Stimulated activated CD4-positive, alpha-beta T cell treated with anti-CD3 and anti-CD28 coated beads, Interleukin-12 subunit alpha, Interleukin-12 subunit beta, amount 100 ng/mL, for 48 hours (primary cell): ENCODE data around the gene HSD17B3.
"Not testable (repeated sequence)": the region's sequence is repeated elsewhere in the genome, so short reads cannot be mapped to it uniquely, and the experiment has no call there.

Experiments used
- DNase-seq, 3 donors: peaks; one replicate each; pipeline ENCODE4 v3.0.0-alpha.2; 2020; ENCODE audit warnings: low read depth in 2 of 3, low spot score in 1 of 3

HSD17B3 gene

GRCh38 chr9:96302021-96302420, at the start of gene HSD17B3:
TSS of gene HSD17B3 (minus strand) at chr9:96302176. CDS start at chr9:96302104, 72 bp downstream.
- DNase-seq, result no peak

GRCh38 chr9:96350866-96351265, 48.9 kb upstream of the HSD17B3 start:
- no peak for DNase-seq

DNA sequence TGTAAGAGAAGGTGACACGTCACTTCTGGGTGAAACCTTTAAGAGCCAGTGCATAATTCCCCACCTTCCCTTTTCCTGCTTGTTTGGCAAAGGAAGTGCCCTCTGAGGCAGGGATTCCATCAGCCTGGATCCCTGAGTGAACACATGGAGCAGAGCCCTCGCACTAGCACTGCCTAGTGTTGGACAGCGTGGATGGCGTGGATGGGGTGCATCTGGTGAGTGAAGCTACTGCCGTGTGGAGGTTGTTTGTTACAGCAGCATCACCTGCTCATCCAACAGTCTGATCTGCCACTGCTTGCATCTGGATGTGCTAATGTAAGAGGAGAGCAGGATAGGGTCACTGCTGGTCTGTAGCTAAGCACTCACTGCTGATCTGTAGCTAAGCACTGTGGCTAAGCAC, 46.3 kb upstream of the HSD17B3 start:
- DNase-seq, result no peak

- no peak for DNase-seq
These were observed 43.6 kb upstream of the HSD17B3 start for GRCh38 chr9:96345551-96345950.

DNA sequence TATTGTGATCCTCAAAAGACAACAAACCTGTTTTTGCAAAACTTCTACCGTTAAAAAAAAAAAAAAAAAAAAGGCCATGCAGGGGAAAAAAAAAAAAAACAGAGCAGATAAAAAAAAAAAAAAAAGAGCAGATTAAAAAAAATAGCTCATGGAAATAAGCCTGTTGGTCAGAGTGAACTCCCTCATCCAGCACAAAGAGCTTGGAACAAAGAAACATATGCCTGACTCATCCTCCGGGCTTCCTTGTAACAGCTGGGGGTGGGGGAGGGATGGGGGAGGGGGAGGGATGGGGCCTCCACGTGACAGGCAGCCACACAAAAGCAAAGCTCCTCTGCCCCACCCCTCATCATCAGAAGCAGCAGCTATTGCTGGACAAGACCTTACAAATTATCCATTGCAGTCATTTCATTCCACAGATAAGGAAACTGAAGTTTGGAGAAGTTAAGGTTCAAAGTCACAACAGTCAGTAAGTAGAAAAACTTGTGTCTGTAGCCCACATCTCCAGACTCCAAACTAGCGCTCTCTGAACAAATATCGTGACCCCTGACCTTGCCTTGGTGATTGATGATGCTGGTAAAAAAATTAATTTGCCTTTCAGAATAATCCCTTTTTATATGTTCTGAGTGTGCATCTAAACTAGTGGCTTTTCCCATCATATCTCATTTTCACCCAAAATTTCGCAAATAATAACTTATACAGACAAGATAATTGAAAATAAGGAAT, 42.6 kb upstream of the HSD17B3 start:
- no peak for DNase-seq

DNA sequence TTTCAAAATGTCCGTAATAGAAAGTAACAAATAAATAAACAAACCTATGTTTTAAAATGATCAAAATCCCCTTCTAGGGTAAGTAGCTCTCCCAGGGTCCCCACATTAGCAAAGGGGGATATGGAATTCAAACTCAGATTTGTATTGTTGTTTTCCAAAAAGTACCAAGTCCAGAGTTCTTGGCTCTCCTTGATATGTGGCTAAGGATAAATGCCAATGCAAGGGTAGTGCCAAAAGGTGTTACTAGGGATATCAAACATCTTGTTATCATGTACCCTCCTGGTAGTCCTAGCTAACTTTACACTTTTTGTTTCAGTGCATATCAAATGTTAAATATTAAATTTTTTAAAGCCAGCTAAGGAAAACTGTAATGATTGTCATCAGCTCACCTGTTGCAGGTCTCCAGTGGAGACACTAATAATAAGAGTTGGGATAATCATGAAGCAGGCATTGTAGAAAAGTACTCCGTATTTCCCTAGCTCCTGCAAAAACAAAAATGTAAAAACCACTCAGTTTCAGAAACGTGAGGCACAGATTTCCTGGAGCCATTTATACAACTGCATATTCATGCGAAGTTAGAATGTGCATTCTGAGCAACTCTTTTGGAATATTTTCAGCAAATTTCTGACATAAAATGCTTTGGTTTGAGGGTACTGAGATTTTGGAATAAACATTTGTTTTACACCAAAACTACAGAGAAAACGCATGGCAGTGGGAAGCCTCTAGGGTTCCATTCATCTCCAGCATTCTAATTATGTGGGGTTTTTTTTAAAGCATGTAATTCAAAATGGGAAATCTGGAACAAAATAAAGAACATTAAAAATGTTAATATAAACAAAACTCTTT, 41.8 kb upstream of the HSD17B3 start:
- DNase-seq, result no peak

DNA sequence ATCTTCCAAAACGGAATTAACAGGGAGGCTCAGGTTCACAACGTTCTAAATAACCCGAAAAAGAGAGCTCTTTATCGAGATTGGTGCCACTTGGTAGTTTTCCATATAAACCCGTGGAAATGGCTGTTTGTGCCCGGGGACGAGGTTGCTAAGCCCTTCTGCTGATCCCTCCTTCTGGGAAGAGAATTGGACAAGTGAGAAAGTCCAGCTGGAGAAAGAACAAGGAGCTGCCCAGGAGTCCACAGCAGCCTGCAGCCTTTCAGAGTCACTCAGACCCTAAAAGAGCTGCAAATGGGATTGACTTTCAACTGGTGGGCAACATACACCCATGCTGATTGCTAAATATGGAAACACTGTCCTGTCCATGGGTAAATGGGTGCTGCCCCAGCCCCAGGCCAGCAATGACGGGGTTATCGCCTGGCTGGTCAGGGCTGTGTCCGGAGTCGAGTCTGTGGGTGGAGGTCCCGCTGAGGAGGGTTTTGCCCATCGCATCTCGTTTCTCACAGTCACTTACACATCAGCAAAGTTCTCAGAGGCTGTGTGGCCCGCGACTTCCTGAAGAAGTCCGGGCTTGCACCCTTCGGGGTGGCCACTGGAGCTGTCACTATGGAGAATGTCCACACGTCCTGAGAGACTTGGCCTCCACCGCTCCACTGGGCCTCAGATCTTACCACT, 40.7 kb upstream of the HSD17B3 start:
- DNase-seq, result no peak

DNA sequence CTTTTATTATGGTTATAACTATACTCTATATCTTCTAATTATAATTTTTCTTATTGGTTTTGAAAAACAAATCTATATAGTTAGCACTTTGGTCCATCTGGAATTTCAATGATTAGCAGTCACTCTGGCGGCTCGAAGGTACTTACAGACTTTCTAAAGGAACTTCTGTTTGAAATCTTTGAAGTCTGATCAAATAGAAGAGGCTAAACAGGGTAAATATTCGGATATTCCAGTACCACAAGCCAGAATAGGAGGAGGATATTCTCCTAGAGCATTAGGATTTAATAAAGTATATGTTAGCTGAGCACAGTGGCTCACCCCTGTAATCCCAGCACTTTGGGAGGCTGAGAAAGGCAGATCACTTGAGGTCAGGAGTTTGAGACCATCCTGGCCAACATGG, 38.7 kb upstream of the HSD17B3 start:
- DNase-seq, result no peak

- no peak for DNase-seq
These were observed 36.3 kb upstream of the HSD17B3 start for GRCh38 chr9:96338299-96338698.

DNA sequence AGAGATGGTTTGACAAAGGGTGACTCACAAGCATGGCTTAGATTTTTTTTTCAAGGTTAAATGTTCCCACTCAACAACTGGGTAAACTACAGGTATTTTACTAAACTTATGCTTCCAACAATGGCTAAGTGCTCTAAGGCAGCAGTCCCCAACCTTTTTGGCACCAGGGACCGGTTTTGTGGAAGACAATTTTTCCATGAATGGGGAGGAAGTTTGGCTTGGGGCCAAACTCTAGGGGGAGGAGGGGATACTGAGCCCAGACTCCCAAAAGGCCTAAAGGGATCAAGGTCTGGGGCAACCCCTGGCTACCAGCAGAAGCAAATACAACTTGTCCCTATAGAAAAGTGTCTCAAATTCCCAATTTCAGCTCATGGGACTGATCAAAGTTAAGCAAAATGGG, 32.0 kb upstream of the HSD17B3 start:
- DNase-seq, result no peak

GRCh38 chr9:96331236-96331947, 29.4 kb upstream of the HSD17B3 start:
- no peak for DNase-seq

GRCh38 chr9:96327694-96328352, 25.8 kb upstream of the HSD17B3 start:
- DNase-seq, result peak in 1 of 3 donors; percentile 78

DNA sequence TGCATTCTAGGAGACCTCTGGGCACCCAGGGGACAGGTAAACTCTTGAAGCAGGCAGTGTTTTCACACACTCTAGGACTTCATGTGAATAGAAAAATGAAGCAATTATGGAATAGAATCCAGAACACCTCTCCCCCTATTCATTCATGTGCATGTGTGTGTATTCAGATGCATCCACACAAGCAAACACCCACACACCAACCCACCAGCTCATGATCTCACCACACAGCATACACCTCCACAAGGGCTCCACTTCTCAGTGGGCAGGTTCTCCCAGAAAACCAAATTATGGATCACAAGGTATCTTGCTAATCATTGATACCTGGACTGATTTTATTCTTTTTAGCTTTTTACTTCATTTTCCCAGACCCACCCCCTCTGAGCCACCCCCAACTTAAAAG, 21.2 kb upstream of the HSD17B3 start:
- DNase-seq, result no peak

DNA sequence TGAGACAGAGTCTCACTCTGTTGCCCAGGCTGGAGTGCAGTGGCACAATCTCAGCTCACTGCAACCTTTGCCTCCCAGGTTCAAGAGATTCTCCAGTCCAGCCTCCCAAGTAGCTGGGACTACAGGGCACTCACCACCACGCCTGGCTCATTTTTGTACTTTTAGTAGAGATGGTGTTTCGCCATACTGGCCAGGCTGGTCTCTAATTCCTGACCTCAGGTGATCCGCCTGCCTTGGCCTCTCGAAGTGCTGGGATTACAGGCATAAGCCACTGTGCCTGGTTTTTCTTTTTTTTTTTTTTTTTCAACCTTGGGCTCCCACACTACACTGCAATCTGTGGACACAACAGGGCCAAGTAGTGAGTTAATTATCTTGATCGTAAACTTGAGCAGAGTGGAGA, 20.8 kb upstream of the HSD17B3 start:
- DNase-seq, result not testable (repeated sequence)

GRCh38 chr9:96322210-96322609, 20.2 kb upstream of the HSD17B3 start:
- not testable (repeated sequence) for DNase-seq

DNA sequence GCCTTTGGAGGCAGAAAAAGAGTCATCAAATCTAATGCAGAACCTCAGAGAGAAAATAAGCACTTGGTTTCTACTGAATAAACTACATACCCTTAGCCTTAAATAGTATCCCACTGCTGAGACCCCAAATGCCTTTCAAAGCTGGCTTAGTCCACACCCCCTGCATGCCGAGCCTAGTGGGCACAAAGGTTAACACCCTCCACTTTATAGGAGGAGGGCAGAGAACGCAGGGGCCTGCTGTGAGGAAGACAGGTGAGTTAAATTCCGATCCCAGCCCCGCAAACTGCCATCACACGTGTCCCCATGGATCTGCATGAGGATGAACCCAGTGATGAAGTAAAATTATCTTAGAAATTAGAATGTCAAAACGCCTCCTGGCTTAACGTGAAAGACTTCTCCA, 19.5 kb upstream of the HSD17B3 start:
- no peak for DNase-seq

- DNase-seq, result no peak
These were observed 18.8 kb upstream of the HSD17B3 start for GRCh38 chr9:96320749-96321280.

DNA sequence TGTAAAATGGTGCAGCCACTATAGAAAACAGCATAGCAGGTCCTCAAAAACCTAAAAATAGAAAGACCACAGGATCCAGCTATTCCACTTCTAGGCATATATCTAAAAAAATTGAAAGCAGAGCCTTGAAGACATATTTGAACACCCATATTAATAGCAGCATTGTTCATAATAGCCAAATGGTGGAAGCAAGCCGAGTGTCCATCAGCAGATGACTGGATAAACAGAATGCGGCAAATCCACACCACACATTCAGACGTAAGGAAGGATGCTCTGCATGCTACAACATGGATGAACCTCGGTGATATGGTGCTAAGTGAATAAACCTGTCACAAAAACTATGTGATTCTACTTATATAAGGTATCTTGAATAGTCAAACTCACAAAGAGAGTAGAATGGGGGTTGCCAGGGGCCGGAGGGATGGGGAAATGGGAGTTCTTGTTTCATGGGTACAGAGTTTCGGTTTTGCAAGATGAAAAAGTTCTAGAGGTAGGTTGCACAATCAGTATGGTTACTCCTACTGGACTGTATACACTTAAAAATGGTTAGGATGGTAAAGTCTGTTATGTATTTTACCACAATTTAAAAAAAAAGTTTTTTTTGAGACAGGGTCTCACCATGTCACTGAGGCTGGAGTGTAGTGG, 17.1 kb upstream of the HSD17B3 start:
- no peak for DNase-seq

GRCh38 chr9:96317335-96317980, 15.5 kb upstream of the HSD17B3 start:
- peak; percentile 8 to 46 (median 15) for DNase-seq
